ENCODE measurements around the gene ADPRH. TPM values are rescaled to one million over a fixed set of nuclear protein-coding genes. Genes with fewer than 3 reads are reported as not detected.

Gene ADPRH
- total and polyA plus RNA-seq, 9 donors, result 2.1 to 14.6 (median 4.5) TPM

DNA sequence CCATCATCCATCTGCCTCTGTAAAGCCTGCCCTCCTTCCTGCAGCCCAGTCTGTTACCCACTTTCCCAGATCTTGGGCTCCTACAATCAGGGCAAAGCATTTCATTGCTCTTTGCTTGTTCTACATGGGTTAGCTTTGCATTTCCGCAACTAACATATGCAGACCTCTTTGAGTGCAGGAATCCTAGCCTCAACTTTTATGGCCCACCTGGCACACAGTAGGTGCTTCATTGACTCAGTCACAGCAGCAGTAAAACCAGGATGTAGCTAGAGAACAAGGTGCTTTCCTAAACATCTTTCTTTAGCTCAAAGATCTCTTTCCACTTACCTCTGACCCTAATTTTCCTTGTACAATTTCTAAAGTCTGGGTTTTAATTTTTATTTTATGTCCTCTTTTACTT is 23.4 kb upstream of the ADPRH start:
- Histone ChIP-seq H3K27ac (no peak overlapping the region), H3K4me3 (no peak overlapping the region), H3K27me3 (no peaks in the 10 kb centered on the region), H3K9me3 (no peaks in the 10 kb centered on the region), H3K36me3 (no peaks in the 10 kb centered on the region), H3K4me1 (ENCODE audit: insufficient read depth) (no peaks in the 10 kb centered on the region)
- intact Hi-C loops (cut with DNase I), result no loop called here
- no peak for TF ChIP-seq POLR2A (IDR thresholded peaks at IDR 0.05)
- TF ChIP-seq EP300 (IDR thresholded peaks at IDR 0.05), result no peak
- TF ChIP-seq, protein P1, sequence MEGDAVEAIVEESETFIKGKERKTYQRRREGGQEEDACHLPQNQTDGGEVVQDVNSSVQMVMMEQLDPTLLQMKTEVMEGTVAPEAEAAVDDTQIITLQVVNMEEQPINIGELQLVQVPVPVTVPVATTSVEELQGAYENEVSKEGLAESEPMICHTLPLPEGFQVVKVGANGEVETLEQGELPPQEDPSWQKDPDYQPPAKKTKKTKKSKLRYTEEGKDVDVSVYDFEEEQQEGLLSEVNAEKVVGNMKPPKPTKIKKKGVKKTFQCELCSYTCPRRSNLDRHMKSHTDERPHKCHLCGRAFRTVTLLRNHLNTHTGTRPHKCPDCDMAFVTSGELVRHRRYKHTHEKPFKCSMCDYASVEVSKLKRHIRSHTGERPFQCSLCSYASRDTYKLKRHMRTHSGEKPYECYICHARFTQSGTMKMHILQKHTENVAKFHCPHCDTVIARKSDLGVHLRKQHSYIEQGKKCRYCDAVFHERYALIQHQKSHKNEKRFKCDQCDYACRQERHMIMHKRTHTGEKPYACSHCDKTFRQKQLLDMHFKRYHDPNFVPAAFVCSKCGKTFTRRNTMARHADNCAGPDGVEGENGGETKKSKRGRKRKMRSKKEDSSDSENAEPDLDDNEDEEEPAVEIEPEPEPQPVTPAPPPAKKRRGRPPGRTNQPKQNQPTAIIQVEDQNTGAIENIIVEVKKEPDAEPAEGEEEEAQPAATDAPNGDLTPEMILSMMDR (IDR thresholded peaks at IDR 0.05), result no peak
- DNase-seq, result no peak
- 91 to 94% methylated on average over 1 of the region's 1 CpG; no CpG with 5 or more reads in 1 of the 3 donors for WGBS, 3 donors

DNA sequence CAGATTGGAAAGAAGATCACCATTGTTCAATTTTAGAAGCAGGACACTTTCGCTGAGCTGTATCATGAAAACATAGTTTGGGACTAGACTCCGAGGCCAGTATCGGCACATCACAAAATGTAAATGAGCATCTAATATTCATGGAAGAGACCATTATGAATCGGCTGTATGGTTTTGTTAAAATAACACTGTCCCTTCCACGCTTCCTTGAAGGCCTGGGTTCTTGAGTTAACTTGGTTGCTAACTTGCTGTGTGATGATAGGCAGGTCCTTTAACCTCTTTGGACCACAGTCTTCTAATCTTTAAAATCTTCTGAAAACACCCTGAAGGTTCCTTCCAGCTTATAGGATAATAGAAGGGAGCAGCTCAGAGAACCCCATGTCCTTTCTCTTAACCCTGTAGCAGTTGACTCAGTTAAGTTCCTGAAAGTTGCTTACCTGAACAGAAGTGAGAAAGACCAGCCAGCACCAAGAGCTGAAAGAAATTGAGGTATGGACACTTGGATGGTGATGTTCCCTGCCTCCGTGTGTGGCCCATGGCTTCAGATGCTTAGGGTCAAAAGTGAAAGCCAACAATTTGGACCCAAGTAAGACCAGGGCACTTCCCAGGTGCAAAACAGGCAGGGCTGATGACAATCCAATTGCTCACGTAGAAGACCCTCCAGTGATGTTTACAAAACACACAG is 22.0 kb upstream of the ADPRH start:
- H3K4me1 ChIP-seq (ENCODE audit: insufficient read depth), result no peaks in the 10 kb centered on the region
- no peaks in the 10 kb centered on the region for H3K27me3 ChIP-seq
- no peak overlapping the region for H3K27ac ChIP-seq
- DNase-seq, result no peak
- H3K4me3 ChIP-seq, result no peak overlapping the region
- TF ChIP-seq EP300 (IDR thresholded peaks at IDR 0.05) (no peak), POLR2A (IDR thresholded peaks at IDR 0.05) (no peak)
- TF ChIP-seq, protein P1 (IDR thresholded peaks at IDR 0.05), result no peak
- H3K36me3 ChIP-seq, result no peaks in the 10 kb centered on the region
- H3K9me3 ChIP-seq, result no peaks in the 10 kb centered on the region
- WGBS, 3 donors, result 89 to 91% (median 90%) methylated on average over 7 of the region's 7 CpGs
- intact Hi-C loops (cut with DNase I), result no loop called here

DNA sequence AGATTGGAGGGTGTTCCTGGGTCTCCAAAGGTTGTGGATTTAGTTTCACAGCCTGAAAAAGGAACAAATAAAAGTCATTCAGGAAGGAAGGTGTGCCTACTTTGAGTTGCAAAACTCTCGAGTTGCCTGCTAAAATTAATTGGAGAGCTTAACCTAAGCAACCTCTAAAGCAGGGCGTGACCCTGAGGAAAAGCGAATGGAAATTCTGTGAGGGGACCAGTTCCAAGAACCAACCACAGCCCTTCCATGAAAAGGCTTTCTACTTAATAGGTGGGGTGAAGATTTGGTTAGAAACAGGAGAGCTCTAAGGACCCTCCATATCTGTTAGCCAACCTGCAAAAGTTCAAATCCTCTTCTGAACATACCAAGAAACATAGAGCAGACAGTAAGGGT is 21.4 kb upstream of the ADPRH start:
- 78 to 81% (median 78%) methylated on average over 3 of the region's 3 CpGs for WGBS, 3 donors
- H3K4me1 ChIP-seq (ENCODE audit: insufficient read depth), result no peaks in the 10 kb centered on the region

DNA sequence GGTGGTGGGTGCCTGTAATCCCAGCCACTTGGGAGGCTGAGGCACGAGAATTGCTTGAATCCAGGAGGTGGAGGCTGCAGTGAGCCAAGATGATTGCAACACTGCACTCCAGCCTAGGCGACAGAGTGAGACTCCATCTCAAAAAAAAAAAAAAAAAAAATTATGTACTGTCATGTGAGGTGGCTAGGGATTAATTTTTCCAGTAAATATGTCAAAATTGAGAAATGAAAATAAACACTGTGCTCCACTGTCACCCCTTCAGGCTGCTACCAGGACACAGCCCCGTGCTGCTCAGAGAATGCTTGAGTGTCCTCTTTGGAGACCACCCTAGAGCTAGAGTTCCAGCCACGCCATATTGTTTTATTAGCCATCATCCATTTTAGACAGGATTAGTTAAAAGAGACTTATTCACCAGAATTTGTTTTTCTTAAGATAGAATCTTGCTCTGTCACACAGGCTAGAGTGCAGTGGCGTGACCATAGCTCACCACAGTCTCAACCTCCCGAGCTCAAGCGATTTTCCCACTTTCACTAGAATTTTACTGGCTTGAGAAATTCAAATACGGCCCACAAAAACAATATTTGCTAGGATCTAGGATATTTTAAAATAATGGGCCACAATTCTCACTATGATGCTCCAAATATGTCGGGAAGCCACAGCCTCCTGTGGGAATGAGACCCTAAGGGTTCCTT is 20.5 kb upstream of the ADPRH start:
- Histone ChIP-seq H3K9me3 (no peaks in the 10 kb centered on the region), H3K36me3 (no peaks in the 10 kb centered on the region), H3K27ac (no peak overlapping the region), H3K4me3 (no peak overlapping the region), H3K27me3 (no peaks in the 10 kb centered on the region), H3K4me1 (ENCODE audit: insufficient read depth) (no peaks in the 10 kb centered on the region)
- no peak for DNase-seq
- TF ChIP-seq EP300 (IDR thresholded peaks at IDR 0.05) (no peak), POLR2A (IDR thresholded peaks at IDR 0.05) (no peak)
- TF ChIP-seq, protein P1 (IDR thresholded peaks at IDR 0.05), result no peak
- intact Hi-C loops (cut with DNase I), result no loop called here
- WGBS, 3 donors, result 94 to 96% (median 95%) methylated on average over 9 of the region's 9 CpGs

More for the DNA sequence above, 21.4 kb upstream of the ADPRH start:
- no peak for DNase-seq
- no peaks in the 10 kb centered on the region for H3K36me3 ChIP-seq
- intact Hi-C loops (cut with DNase I), result no loop called here
- no peaks in the 10 kb centered on the region for H3K27me3 ChIP-seq
- TF ChIP-seq, protein P1 (IDR thresholded peaks at IDR 0.05), result no peak
- TF ChIP-seq POLR2A (IDR thresholded peaks at IDR 0.05), result no peak
- TF ChIP-seq EP300 (IDR thresholded peaks at IDR 0.05), result no peak
- H3K9me3 ChIP-seq, result no peaks in the 10 kb centered on the region
- H3K4me3 ChIP-seq, result no peak overlapping the region
- no peak overlapping the region for H3K27ac ChIP-seq

All from ovary (tissue), 9 donors.